Epidermal melanocyte (primary cell): ENCODE results near the gene EFS.
A peak's percentile ranks its signal among the peaks of the same experiment; 100 is the strongest.

Experiments
- DNase-seq: peaks from one replicate; pipeline ENCODE4 v3.0.0; 2011; ENCODE audit warnings: low spot score; ENCODE audit not compliant: insufficient read length

Gene EFS

GRCh38 chr14:23379366-23380196, 14.6 kb upstream of the EFS start:
- no peak for DNase-seq

DNA sequence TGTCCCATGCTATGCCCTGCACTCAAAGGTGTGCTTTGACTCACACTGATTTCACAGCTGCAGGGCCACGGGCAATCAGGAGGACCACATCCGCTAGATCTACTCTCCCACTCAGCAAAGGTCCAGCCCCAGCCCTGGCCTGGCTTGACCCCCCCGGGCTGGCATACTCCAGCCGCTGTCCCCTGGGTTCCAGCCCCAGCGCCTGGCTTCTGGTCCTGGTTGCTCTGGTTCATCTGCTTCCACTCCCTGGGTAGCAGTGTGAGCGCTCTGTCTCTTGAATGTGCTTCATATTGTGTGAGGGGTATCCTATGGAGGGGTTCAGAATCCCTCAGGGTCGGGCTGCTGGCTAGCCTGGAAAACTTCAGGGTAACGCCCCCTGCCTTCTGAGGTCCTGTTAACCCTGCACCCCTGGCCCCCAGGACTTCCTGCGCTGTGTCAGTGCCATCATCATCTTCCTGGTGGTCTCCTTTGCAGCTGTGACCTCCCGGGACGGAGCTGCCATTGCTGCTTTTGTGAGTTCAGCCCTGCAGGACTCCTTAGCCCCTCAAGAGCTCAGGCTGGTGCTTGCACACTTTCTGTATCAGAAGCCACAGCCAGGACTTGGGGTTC, 13.7 kb upstream of the EFS start:
- DNase-seq, result no peak

DNA sequence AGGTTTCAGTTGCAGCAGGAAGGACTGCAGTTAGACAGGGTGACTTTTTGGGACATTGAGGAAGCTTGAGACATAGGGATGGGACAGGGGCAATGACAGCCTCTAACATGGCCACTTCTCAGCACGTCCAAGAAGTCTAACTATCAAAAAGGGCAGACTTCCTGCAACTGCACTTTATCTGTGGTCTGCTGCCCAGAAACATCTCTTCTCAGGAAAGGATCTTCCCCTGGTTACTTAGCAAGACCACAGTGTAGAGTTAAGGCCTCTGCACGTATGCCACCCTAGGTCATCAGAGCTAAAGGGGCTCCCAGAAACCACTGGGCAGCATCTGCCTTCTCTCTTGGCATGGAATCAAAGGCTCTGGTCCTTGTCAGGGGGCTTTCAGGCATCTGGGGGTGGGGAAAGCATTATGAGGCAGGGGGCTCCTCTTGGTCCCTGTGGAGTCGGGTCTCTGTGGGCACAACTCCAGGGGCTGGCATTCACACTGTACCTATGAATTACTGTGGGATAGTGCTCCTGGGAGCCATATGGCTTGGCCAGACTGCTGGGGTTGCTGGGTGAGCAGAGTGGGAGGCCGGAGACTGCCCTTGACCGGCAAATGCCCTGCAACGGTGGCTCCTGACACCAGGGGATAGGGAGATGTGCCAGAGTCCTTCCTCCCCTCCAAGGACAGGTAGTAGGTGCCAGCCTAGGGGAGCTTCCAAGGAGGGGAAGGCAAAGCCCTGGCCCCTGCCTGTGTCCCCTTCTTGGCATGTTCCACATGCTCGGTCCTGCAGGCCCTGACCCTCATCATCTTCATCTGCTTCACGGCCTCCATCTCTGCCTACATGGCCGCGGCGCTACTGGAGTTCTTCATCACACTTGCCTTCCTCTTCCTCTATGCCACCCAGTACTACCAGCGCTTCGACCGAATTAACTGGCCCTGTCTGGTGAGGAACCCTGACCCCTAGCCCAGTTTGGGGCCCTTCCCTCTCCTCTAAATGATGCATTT, 12.9 kb upstream of the EFS start:
- DNase-seq, result no peak

GRCh38 chr14:23377198-23377550, 12.2 kb upstream of the EFS start:
- no peak for DNase-seq

- DNase-seq, result no peak
Observed at GRCh38 chr14:23376482-23377197, 11.7 kb upstream of the EFS start, which contains the start of gene CMTM5. Gene CMTM5 (plus strand): TSS chr14:23377046. CDS start chr14:23377252, 206 bp downstream.

- DNase-seq, result no peak
Observed at GRCh38 chr14:23375527-23376251, 10.7 kb upstream of the EFS start.

DNA sequence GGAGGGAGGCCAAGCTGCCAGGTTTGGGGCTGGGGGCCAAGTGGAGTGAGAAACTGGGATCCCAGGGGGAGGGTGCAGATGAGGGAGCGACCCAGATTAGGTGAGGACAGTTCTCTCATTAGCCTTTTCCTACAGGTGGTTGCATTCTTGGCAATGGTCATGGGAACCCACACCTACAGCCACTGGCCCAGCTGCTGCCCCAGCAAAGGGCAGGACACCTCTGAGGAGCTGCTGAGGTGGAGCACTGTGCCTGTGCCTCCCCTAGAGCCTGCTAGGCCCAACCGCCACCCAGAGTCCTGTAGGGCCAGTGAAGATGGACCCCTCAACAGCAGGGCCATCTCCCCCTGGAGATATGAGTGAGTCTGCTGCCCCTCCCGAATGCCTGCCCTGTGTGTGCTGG, 8.1 kb upstream of the EFS start:
- DNase-seq, result no peak

DNA sequence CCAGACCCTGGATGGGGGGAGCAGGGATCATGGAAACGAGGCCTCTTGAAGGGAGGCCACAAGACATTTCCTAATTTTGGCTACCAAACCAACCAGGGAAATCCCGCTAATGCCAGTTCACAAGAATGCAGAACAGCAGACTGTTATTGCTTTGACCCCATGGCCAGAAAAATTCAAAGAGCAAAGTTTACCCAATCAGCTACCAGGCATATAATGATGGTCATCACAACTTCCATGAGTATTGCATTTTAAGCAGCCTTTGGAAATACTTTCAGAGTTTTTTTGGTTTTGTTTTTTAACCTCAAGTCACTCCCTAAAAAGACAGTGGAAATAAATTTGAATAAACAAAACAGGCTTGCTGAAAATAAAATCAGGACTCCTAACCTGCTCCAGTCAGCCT, 7.5 kb upstream of the EFS start, which contains the start of gene IL25:
IL25 (plus strand) TSS at position 301 of the 400 bp plus-strand sequence.
- no peak for DNase-seq

DNA sequence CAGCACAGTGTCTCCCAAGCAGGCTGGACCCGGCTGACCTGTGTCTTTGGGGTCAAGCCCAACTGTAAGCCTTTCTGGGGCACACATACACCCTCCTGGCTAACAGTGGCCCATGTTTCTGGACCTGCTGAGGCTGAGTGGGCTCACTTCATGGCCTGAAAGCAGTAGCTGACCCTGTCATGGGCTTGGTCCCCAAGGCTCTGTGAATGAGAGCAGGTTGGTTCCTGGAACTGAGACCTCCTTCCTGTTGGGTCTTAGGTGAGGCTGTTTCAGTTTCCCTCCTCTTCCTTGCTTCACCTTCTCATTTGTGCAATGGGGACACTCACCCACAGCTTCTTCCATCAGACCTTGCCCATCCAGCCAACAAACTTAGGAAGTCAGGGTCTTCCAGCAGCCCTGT, 6.9 kb upstream of the EFS start:
- DNase-seq, result no peak

DNA sequence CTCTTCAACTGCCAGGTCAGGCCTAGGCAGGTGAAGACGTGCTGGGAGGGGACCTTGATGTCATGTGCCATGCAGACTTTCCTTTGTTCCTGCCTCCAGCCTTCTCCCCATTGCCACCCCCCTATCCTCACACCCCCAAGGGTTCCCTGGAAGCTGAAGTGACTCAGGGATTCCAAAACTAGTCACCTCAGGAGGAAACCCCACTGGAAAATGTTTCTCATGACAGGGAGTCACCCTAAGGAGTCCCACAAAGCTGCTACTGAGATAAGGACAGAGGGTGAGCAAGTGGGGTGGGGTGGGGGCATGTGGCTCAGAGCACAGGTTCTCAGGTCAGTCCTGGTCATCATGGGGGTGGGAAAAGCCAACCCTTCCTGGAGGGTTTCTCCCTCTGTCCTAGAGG, 5.2 kb upstream of the EFS start:
- no peak for DNase-seq

DNA sequence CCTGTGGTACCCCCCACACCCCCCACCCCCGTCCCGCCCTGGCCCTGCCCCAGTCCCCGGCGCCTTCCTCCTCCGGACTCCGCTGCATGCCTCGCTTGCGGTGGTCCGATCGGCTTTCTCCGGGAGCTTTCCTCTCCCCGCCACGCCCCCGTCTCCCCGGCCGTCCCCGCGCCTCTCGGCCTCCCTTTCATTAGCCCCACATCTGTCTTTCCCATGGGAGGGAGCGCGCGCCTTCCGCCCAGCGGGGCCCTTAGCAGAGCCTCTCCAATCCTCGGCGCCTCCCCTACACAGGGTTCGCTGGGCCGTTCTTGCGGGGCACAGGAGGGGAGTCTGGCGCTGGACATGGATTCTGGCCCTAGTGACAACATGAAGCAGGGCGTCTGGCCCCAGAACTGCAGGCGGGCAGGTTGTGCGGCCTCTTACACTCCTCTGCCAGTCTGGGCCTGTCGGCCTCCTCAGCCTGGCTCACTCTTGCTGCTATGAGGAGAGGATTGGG, 1.5 kb upstream of the EFS start:
- peak; percentile 76 for DNase-seq

- DNase-seq, result peak; percentile 82
Observed at GRCh38 chr14:23365732-23366425, 907 bp upstream of the EFS start.

DNA sequence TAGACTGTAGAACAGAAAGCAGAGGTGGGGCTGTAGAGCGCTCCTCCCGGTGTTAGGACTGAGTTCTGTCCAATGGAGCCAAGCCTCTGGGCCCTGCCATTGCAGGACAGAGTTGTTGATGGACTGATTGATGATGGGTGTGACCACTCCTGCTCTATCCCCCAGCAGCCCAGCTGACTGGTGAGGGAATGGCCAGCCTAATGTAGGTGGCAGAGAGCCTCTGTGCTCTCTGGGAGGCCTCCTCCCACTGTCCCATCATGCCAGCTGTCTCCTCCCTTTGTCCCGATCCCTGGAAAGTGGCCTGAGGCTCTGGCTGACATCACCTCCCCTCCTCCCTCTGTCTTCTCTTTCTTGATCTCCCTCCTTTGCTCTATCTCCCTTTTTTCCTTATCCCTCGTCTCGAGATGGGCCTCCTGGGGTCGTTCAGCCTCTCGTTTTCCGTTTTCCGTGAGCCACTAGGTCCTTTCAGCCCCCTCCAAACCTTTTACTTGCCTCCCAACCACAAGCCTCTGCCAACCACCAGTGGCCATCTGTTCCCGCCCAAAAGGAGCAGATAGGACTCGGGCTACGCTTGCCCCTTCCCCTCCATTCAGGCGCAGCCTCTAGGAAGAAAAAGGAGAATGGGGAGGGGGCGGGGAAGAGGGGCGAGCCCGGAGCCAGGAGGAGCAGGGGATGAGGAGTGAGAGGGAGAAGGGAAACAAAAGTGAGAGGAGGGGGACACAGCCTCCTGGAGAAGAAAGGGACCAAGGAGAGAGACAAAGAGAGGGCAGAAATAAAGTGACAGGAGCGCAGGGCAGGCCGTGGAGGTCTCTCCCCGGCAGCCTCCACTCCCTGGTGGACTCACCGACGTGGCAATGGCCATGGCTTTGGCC, 572 bp downstream of the EFS start:
- DNase-seq, result peak; percentile 73

DNA sequence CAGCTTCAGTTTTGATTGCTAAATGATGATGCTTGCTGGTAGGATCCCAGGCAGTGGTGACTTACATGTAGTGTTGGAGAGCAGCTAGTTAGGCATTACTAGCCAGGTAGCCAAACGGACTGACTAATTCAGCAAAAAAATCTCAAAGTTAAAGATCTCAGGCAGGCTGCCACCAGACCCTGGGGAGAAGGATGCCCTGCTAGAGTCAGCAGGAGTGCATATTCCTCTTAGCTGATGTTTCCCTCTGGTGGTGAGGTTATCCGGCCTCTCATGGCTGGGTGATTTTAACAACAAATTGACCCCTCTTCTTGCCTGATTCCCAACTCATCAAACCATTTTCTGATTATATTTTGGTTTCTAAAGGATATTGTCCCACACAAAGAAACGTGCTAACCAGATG, 2.8 kb downstream of the EFS start:
- DNase-seq, result no peak

DNA sequence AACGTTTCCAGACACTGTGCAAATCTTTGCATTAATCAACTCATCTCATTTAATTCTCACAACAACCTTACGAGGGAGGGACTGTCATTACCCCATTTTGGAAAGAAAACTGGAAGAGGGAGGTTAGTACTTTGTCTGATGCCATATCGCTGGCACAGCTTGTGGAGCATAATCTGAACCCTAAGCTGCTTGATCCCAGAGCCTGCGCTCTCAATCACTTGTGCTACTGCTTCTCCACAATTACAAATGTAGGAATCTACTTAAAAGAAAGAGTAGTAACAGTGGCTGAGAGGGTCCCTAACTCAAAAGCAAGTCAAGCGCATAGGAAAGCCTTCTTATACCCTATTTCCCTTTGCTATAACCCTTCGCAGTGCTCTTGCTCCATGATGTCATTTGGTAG, 3.2 kb downstream of the EFS start:
- no peak for DNase-seq

DNA sequence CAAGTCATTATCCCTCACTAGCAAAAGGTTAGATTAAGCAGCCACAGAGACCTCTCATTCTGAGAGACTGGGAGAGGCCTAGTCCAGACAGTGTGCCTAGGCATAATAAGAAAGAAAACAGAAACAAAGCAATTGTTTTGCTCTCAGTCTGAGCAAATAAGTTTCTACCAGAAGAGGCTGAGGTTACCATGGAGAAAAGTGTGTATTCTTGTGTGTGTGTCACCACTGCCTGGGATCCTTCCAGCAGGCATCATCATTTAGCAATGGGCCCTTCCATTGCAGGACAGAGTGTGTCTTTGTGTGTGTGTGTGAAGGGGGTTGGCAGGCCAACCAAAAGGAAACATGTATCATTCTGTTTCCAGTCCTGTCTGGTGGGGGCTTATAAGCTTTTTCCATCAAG, 3.7 kb downstream of the EFS start:
- no peak for DNase-seq

- no peak for DNase-seq
Observed at GRCh38 chr14:23360496-23360895, 4.5 kb downstream of the EFS start.

DNA sequence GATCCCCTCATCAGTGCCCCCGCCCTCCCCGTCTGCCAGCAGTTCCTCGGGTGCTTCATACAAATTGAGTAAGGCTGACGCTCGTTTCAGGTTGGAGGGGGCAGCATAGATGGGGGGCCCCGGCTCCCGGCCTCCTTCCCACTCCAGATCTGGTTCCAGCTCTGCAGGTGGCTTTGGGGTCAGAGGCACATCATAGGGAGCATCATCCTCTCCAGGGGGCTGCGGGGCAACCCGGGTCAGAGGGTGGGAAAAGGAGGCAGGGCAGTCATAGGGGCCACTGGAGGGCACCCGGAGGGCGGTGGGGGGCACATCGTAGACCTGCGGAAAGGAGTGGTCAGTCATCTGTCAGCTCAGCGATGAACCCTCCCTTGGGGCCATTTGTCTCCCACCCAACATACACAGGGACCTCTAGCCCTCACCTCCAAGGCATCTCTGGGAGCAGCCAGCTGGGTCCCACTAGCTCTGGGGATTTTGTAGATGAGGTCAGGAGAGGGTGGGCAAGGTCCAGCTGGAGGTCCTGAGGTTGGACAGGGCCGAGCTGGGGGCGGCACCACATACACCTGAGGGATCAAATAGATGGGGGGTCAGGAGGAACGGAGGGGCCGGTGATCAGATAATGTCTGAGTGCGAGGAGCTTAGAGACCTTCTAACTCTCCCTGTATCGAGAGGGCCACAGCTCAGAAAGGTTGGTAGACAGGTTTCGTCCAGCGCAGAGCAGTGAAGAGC, 5.1 kb downstream of the EFS start:
- peak; percentile 8 for DNase-seq
